GM18909 (cell line): ENCODE results near the gene CEP57L1.

ENCODE experiments used
- ATAC-seq: cut with Tn5 transposase; IDR thresholded peaks from one replicate; pipeline ENCODE4 v1.9.1; 2021; ENCODE audit warnings: mild to moderate bottlenecking; ENCODE audit not compliant: unreplicated experiment, poor library complexity

The CEP57L1 gene

DNA sequence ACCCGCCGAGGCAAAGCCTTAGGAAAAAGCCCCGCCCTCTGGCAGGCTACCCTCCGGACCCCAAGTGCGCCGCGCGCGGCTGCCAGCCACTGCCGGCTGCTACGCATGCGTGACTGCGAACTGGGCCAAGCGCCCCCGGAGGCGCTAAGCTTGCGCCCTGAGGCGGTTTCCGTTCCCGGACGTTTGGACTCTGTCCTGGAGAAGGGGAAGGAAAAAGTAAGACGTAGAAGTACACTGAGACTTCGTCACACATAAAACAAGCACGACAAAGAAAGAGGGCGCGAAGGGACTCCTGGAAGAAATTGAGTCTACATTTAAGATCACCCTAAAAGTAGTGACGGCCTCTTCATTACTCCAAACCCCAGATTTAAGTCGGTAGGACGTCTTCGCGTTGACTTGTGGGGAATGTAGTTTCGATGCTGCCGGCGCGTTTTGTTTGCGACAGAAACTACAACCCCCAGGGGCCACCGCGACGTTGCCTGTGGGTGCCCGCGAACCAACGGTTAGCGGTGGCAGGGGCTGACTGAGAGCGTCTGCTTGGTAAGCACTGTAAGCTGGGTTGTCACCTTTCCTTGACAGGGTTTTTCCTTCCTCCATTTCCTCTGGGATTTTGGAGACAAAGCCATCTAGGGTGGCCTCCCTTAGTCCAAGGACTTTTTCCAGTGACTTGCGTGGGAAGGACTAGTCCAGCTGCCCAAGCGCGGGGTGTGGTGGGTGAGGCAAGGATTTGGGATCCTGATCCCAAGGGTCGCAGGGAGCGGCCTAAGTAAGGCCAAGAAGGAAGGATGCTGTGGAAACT, at the start of gene CEP57L1:
CEP57L1 (plus strand) TSS at position 472 of the 799 bp plus-strand sequence. CDS start 49,715 bp downstream, outside the sequence.
- peak; percentile 81 for ATAC-seq

DNA sequence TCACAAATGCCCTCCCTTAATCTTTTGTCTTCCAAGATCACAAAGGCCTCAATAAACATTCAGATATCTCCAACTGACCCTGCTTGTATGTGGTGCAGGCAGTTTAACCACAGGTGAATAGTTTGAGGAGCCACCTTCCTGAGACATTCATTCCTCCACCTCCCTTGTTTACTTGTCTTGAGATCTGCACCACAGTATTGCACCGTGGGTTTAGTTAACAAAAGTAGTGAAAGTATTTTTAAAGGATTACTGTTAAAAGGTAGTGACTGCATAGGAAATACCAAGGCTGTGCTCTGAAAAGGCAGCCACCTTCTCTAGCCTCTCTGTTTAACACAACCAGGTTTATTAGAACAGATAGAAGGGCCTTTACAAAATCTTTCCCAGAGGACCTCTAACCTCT, 47.1 kb upstream of the CEP57L1 start:
- ATAC-seq: no peak

DNA sequence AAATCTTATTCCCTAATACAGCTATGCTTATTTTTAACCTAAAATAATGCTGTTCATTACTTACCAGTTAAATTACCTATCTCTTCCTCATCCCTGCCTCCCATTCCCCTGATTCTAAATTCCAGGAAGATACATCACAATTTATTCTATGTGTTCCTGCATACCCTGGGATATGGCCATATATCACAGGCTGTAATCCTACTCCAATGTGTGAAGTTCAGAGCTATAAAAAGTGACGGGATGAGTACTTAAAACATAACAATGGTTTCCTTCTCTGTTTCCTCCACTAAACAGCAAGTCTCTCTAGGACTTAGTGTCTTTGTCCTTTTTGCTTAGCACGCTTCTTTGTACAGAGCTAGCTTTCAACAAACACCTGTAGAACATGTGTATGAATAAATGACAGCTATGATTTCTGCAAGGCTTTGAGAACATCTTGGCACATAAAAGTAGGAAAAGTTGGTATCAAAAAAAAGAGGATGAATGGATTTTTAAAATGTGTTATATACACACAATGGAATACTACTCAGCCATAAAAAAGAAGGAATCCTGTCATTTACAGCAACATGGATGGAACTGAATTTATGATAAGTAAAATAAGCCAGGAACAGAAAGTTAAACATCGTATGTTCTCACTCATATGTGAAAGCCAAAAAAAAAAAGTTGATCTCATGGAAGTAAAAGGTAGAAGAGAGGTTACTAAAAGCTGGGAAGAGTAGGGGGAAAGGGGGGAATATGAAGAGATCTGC, 46.5 kb upstream of the CEP57L1 start:
- no peak for ATAC-seq

DNA sequence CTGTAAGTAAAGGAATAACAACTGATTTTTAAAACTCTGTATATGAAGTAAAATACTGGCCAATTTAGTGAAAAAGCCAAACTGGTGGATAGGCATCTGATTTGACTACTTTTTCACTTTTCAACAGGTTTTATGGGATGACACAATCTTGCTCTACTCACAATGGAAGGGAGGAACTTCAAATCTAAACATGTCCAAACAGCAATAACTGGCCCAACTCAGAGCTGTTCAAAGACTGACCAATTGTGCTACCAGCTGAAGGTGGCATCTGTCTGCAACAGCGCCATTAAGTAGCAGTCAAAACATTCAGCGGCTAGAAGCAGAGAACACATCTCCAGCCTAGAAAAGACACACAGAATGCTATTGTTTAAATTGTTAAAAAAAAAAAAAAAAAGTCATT, 45.3 kb upstream of the CEP57L1 start:
- no peak for ATAC-seq

DNA sequence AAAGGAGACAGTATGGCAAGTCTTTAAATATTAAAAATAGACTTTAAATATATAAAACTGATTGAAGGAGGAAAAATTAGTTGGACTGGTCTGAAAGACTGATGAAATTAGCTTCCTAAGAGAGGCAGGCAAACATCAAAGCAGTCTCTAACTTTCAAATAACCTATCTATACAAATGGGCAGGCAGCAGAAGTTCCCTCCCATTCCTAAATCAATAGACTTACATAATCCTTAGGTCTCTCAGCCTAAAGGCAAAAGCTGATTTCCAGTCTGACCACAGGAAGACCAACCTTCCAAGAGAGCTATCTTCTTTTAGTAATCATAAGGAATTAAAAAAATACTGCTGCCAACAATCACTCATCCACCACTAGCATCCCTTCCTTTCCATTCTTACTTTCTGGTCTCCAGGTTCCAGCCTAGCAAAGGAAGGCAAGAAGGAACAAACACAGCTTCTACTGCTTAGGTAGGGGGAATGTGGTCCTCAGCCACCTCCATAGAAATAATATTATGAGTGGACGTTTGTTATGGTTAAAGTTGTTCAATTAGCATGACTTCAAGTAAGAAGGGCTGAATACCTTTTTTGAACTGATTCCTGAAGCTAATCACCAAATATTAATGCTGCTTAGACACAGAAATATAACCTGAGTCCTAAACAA, 44.7 kb upstream of the CEP57L1 start:
- ATAC-seq: no peak

DNA sequence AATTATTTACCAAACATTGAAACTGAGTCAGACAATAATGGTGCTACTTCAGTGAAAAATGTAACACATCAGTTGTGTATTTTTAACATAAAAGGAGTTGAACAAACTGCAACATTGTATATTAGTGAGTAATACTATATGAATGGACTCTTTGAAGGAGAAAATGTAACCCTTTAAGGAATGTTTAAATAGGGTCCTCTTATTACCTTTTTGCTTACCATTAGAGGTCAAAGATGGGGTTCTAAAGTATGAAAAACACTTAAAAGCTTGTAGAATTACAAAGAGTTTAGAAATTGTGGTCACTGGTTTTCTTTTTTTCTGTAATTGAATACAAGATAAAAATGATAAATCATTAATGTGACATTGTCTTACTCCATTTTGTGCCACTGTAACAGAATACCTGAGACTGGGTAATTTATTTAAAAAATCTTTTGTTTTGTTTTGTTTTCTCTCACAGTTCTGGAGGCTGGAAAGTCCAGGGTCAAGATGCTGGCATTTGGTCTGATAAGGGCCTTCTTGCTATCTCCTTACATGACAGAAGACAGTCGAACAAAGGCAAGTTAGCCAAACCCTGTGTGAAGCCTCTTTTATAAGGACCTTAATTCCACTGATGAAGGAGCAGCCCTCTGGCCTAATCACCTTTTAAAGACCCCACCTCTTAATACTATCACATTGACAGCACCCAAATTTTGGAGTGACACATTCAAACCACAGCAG, 43.8 kb upstream of the CEP57L1 start:
- no peak for ATAC-seq

DNA sequence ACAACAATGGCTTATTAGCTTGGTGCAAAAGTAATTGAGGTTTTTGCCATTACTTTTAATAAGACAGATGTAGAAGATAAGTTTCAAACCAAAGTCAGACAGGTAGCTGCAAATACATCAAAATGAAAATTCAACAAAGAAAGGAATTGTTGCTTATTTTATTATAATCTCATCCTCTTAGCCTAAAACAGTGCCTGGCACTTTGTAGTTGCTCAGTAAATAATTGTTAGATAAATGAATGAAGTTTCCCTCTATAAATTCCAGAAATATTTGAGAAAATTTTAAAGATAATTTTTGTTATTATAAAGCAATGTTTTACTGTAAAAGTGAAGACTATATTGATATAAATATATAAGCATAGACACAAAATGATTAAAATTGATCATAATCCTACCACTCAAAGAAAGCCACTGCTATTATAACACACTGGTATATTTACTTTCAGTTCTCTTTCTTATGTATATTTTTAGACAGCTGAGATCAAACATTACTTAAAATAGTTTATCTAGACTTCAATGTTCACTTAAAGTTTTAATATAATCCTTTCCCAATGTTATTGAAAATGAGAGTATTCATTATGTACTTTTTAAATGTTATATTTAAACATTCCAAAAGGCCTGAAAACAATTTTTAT, 43.2 kb upstream of the CEP57L1 start:
- ATAC-seq: no peak

DNA sequence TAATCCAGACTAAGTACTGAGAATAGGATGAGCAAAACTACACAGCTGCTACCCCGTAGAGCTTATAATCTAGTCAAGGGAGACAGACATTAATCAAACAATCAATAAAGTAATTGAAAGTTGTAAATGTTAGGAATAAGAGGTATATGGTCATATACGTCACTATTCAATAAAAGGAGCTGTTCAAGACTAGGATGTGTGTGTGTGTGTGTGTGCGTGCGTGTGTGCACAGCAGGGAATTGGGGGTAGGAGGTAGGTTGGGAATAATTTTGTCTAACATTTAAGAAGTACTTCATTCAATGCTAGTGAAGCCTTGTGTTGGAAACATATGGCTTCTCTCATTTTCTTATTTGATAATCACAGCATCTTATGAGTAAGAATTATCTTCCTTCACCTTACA, 42.5 kb upstream of the CEP57L1 start:
- ATAC-seq: no peak

DNA sequence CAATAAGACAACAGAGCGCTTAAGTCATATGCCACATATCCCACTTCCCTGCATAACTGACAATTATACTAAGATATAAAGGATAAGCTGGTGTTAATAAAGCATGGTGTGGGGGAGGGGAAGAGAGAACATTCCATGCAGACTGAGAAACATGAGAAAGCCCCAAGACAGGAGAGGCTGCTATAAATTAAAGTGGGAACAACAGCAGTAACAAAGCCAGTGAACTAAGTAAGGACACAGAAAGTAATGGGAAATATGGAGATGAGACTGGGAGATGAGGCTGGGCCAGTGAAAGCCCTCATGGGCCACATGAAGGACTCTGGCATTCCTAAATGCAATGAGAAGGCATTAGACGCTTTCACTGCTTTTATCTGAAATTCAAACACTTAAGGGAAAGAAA, 42.0 kb upstream of the CEP57L1 start:
- ATAC-seq: no peak

DNA sequence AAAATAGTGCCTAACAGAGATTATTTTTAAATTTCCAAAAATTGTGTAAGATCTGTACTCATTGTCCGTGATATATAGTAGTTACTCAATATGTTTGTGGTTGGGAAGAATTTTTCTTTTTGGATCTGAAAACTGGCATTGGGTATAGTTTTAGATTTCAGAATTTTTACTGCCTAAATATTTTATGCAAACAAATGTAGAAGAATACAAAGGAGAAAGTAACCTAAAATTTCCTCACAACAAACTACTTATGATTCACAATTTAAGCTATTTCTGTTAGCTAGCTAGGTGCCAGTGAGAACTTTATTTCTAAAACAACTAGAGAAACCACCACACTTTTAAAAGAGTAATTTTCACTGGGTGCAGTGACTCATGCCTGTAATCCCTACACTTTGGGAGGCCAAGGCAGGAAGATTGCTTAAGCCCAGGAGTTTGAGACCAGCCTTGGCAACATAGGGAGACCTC, 39.5 kb upstream of the CEP57L1 start:
- ATAC-seq: no peak

DNA sequence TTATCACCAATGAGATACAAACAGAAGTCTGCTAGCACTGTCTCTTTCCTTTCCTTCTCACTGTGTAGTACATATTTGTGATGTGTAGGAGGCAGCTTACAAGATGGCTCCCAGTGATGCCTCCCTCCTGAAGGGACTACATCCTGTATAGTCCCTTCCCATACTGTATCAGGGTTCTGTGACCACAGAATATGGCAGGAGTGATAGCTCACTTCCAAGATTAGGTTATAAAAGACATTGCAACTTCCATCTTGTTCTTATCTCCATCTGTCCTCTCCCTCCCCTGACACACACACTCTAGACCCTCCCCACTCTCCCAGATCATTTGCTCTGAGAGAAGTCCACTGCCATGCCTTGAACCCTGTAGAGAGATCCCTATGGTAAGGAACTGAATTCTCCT, 38.6 kb upstream of the CEP57L1 start:
- ATAC-seq: no peak

DNA sequence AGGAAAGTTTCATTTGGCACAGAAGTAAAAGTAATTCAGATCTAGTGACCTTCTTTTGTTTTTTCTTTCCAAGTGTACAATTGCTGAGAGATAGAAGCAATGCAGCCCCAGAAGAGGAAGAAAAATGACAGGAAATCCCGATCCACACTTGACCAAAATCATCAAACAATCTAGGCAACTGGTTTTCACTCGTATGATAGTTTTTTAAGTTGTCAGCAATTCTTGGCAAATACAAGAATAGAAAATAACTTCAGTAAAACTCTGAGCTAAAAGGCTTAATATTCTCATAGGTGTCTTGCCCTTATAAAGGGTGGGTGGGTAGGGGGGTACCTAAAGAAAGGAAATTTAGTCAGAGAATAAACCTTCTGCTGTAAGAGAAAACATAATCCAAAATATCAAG, 36.7 kb upstream of the CEP57L1 start:
- ATAC-seq: no peak

DNA sequence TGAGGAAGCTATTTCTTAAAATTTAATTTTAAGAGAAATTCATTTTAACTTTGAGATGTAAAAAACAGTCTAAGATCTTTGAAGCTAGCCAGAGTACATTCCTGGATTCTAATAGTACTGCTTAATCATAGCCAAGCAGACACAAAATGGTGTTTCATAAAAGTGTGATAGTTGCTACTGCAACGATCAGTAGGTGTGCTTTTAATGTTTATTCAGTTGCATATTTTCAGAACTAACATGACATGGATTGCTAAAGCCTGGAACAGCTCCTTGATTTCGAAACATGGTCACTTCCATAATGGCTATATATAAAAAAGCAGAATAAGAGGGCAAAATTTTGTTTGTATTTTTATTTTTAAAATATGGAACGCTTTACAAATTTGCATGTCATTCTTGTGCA, 36.2 kb upstream of the CEP57L1 start:
- ATAC-seq: no peak

DNA sequence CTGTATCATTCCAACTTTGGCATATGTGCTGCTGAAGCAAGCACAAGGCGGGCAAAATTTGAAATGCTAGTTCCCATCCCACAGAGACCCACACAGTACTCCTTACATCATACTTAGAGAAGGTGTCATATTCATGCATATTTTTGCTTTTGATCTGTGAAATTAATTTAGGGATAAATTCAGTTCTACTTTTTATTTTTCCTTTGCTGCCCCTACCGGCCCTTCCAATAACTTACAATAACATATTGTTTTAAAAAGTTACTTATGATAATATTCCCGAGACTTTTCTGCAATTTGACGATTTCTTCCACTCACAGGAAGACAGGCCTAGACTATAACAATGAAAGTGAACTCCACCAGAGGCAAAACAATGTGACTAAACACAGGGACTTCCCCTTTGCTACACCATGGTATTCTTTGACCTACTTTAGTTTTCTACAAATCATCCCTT, 35.7 kb upstream of the CEP57L1 start:
- no peak for ATAC-seq

DNA sequence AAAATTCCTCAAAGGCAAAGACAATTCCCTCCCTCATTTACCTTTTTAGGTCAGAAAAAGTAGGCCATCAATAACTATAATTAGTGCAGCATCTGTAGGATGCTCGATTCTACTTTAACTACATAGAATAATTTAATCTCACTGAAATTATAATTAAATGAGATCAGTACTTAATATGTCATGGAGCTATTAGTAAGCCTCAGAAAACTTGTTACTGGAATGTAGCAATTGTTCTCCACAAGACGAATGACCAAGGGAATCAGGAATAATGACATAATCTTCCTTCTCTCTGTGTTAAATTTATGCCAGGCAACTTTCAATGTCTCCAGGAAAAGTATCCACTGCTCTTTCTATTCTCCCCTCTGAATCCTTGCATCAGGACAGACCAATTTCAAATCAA, 34.7 kb upstream of the CEP57L1 start:
- ATAC-seq: no peak

DNA sequence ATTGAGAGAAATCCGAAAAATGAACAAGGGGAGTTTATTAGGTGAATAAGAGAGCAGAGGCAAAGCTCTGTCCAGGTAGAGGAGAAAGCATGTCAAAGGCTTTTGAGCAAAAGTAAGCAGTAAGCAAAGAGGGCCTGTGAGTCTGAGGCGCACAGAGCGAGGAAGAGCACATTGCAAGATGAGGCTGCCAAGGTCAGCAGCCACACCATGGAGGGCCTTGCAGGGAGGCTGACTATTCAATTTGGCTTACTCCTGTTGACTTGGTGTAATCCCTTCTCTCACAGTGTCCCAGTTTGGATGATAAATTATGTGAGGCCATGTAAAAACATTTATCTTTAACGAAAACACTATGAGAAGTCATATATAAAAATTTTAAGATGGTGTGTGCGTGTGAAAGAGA, 33.1 kb upstream of the CEP57L1 start:
- ATAC-seq: no peak

DNA sequence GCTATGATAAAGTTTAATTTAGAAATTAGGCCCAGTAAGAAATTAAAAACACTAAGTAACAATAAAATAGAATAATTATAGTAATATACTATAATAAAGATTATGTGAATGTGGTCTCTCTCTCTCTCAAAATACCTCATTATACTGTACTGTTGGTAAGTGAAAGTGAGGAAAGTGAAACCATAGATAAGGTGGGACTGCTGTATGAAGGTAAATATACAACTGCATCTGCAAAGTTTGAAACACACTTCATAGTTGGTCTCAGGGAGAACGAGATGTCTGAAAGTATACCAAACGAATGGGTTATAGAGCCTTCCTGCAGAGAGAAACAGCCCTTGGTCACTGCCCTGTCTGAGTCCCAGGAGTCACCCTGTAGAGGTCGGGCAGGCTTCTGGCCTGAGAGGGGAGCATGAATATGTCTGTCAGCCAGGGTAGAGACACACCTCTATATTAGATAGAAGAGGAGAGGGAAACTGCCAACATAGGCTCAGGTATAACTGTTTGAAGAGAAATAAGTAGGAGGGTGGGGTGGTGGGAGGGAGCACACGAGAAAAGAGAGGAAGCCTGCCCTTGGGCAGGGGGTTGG, 32.4 kb upstream of the CEP57L1 start:
- no peak for ATAC-seq

DNA sequence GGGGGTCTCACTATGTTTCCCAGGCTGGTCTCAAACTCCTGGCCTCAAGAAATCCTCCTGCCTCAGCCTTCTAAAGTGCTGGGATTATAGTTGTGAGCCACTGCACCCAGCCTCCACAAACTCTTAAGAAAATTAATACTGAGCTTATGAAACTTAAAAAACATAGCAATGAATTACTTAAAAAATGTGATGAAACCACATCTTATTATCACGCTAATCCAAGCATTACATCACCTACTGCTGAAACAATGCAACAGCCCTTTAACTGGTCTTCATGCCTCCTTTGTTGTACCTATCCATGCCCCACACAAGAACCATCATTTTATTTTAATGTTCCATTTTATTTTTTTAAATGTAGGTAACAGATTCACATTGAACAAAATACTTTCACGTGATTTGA, 25.6 kb upstream of the CEP57L1 start:
- ATAC-seq: no peak

DNA sequence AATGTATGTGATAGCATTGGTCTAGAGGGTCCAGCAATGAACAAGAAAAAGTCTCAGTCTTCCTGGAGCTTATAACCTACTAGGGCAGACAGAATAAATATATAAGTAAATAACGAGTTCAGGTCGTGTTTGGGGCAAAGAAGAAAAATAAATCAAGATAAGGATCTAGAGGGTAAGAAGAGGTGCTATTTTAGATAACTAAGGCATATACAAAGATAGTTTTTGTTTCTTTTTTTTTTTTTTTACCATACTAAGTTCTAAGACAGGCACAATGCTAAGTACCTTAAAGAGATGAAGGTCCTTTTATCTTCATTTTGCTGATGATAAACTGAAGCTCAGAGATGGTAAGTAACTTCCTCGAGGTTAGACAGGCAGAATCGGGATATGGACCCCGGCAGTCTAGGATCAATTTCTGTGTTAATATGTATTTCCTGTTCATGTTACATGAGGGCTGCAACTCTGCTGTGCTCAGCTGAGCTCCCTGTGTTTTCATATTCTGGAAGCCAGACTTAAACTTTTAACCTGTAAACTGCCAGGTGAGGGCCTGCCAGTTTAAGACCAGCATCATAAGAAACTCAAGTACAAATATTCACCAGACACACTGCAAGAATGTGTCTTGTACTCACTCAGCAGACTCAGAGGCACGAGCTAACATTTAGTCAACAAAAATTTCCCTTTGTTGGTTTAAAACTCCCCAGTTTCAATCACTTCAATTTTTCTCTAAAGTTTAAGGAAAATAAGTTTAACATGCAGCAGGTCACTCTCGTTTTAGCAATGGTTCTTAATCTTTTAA, 24.0 kb upstream of the CEP57L1 start:
- no peak for ATAC-seq
